Heart left ventricle (tissue), 16 donors: ENCODE measurements around the gene COX14. TPM values are rescaled to one million over a fixed set of nuclear protein-coding genes. Genes with fewer than 3 reads are reported as not detected.

Source experiments
- ATAC-seq, 4 donors: fragments of 200-7000 bp; cut with Tn5 transposase; one replicate each; pipeline ENCODE4 v1.9.1; 2020 to 2022; ENCODE audit warnings: moderate library complexity in 4 of 4, mild to moderate bottlenecking in 3 of 4, moderate number of reproducible peaks in 1 of 4
- DNase-seq, 5 donors: peaks; one replicate each; pipeline ENCODE4 v3.0.0-alpha.2; 2020
- H3K27ac ChIP-seq, 12 donors: fragments of 200-600 bp; sonication (generic) in 4 of 12; one replicate each; pipeline versions ENCODE4 v1.5.0 to v1.8.0; 2016 to 2022; ENCODE audit warnings: mild to moderate bottlenecking in 2 of 12
- H3K27me3 ChIP-seq, 9 donors: fragments of 200-600 bp; sonication (generic) in 2 of 9; one replicate each; pipeline versions ENCODE4 v1.5.1 to v1.8.0; 2016 to 2022; ENCODE audit warnings: mild to moderate bottlenecking in 3 of 9
- H3K36me3 ChIP-seq, 9 donors: fragments of 200-600 bp; sonication (generic) in 2 of 9; one replicate each; pipeline versions ENCODE4 v1.5.0 to v1.8.0; 2018 to 2022; ENCODE audit warnings: mild to moderate bottlenecking in 2 of 9
- H3K4me1 ChIP-seq, 12 donors: fragments of 200-600 bp; sonication (generic) in 4 of 12; one replicate each; pipeline versions ENCODE4 v1.5.0 to v1.8.0; 2016 to 2022; ENCODE audit warnings: mild to moderate bottlenecking in 3 of 12
- H3K4me3 ChIP-seq, 12 donors: fragments of 200-600 bp; sonication (generic) in 4 of 12; one replicate each; pipeline versions ENCODE4 v1.5.0 to v1.8.0; 2017 to 2022; ENCODE audit warnings: mild to moderate bottlenecking in 9 of 12, moderate library complexity in 4 of 12
- H3K9me3 ChIP-seq, 12 donors: fragments of 200-600 bp; sonication (generic) in 4 of 12; one replicate each; pipeline versions ENCODE4 v1.5.0 to v1.8.0; 2016 to 2022; ENCODE audit warnings: mild to moderate bottlenecking in 1 of 12
- CTCF ChIP-seq, 12 donors: fragments of 200-600 bp; sonication (generic) in 4 of 12; IDR thresholded peaks; one replicate each; pipeline versions ENCODE4 v1.5.0 to v1.8.0; 2018 to 2022; ENCODE audit warnings: antibody characterized with exemption in 12 of 12, mild to moderate bottlenecking in 5 of 12
- POLR2A ChIP-seq, 2 donors: fragments of 450-650 bp; IDR thresholded peaks; one replicate each; pipeline ENCODE4 v1.6.1; 2017; ENCODE audit warnings: antibody characterized with exemption in 2 of 2, mild to moderate bottlenecking in 2 of 2, moderate library complexity in 2 of 2
- whole genome bisulfite sequencing, 4 donors: extraction: QIAGEN DNeasy Blood & Tissue Kit in 2 of 4; methylation state at CpG; one replicate each; pipeline versions ENCODE4 v1.1.5 to v1.1.7; 2013 to 2018; 5-methylcytosine and 5-hydroxymethylcytosine counted together
- intact Hi-C, 10 donors: fragments of 100-400 bp; cut with DNase I; formaldehyde crosslinking; loops; one replicate each; pipeline versions ENCODE4 v1.11.1 to v1.14.2; 2022
- polyA plus RNA-seq, 2 donors: library from polyadenylated mRNA; stranded (reverse); fragments of 200-250 nt; gene quantifications; one replicate each; pipeline ENCODE4 v1.2.3, GENCODE V29; 2013
- total RNA-seq, 9 donors: library from RNA; depleted of rRNA in 2 of 9; stranded (reverse); fragments of >200 nt in 2 of 9; fragmentation: NEBNext Ultra II Directional in 3 of 9; extraction: Animal tissue kit (Norgen Biotek cat#: 25700) in 3 of 9; gene quantifications; one replicate each; pipeline versions ENCODE4 v1.1.0 to v1.2.4, GENCODE V29; 2016 to 2023
- donor health status: ischemic (EF 13 %, LVEDD 7.1; RV severe dilation, severe dysfunction).
- donor health status: healthy with polysubstance abuse.
- donor health status: DM: no; HTN: yes; CAD: no.
- donor health status: DM: no; HTN: no; CAD: no.
- donor health status: ischemic (EF 25% LVEDD 6.9; RV normal size, moderate dysfunction).
- donor health status: ischemic (EF 25% LVEDD 5.7; RV mildly dilated, moderate dysfunction).
- donor health status: healthy.
- donor health status: DM: yes; HTN: yes; CAD: no.
- donor health status: ischemic (EF 35%, LVEDD 5.7; RV mildly dilated, moderate dysfunction).
- donor health status: nonischemic (EF 11% LVEDD 7.7; RV severe dilation, severe dysfunction).
- donor health status: DM: yes; HTN: yes; CAD: no.
- donor health status: PGD.
- donor health status: ischemic (EF 29% LVEDD 5.4; RV normal size, mild dysfunction).
- donor health status: nonischemic (EF 23%, LVEDD 6.1; RV moderate dilation, normal function).

COX14 gene
- total and polyA plus RNA-seq, 11 donors, result 134 to 217 (median 159) TPM

DNA sequence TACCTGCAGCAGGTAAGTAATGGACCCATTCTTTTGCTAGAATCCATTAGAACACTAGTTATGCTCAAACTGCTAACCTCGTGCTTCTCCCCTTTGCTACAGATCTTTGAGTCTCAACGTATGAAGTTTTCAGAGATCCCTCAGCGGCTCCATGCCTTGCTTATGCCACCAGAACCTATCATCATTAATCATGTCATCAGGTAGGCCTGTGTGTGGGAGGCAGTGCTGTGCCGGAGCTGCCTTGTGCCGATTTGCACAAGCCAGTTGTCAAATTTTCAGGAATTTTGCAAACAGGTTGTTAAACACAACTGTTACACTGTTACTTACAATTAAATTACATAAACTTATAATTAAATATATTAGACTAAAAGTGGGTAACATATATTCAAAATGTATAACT is 21.6 kb upstream of the COX14 start:
- no peak overlapping the region for H3K4me3 ChIP-seq
- 79 to 86% (median 83%) methylated on average over 5 of the region's 5 CpGs for WGBS, 4 donors
- H3K4me1 ChIP-seq, result peaks cover 0 to 20% (median 6%) of the 10 kb centered on the region in 12 donors
- H3K9me3 ChIP-seq, result no peaks in the 10 kb centered on the region
- TF ChIP-seq POLR2A (IDR thresholded peaks at IDR 0.05) (no peak), CTCF (IDR thresholded peaks at IDR 0.05) (no peak)
- peaks cover 12 to 91% (median 88%) of the 10 kb centered on the region in 9 donors for H3K36me3 ChIP-seq
- ATAC-seq, result no peak
- DNase-seq, result no peak
- no peaks in the 10 kb centered on the region for H3K27me3 ChIP-seq
- intact Hi-C loops, result loop anchor here in 1 of 10 donors (10.0 kb wide), 1 partner anchor 224 kb away; no protein-coding TSS in a partner anchor
- H3K27ac ChIP-seq, result no peak overlapping the region

DNA sequence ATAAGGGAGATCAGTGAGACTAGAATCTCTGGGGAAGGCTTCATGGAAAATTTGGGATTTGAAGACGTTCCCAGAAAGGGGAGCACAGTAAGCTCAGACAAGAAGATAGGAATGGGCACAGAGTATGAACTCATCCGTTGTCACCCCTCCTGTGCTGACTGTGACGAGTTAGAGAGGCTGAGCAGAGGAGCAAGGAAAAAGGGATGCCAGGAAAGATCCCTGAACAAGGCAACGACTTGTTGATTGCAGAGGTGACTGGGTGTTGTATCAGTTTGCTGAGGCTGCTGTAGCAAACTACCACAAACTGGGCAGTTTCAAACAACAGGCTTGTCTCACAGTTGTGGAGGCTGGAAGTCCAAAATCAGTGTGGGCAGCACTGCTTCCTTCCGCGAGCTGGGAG is 14.1 kb upstream of the COX14 start:
- Histone ChIP-seq H3K9me3 (no peaks in the 10 kb centered on the region), H3K27me3 (no peaks in the 10 kb centered on the region), H3K36me3 (peaks cover 3 to 91% (median 78%) of the 10 kb centered on the region in 9 donors), H3K4me1 (peaks cover 0 to 12% (median 2%) of the 10 kb centered on the region in 12 donors), H3K4me3 (no peak overlapping the region), H3K27ac (no peak overlapping the region)
- TF ChIP-seq POLR2A (IDR thresholded peaks at IDR 0.05) (no peak), CTCF (IDR thresholded peaks at IDR 0.05) (no peak)
- DNase-seq, result no peak
- intact Hi-C loops, result loop anchor here in 1 of 10 donors (10.0 kb wide), 1 partner anchor 217 kb away; no protein-coding TSS in a partner anchor
- ATAC-seq, result no peak
- WGBS, 4 donors, result 77 to 85% (median 79%) methylated on average over 6 of the region's 6 CpGs

GRCh38 chr12:50099302-50100008 is 12.6 kb upstream of the COX14 start:
- peak in 1 of 4 donors; percentile 12 for ATAC-seq
- intact Hi-C loops, result loop anchor here in 1 of 10 donors (10.0 kb wide), 1 partner anchor 215 kb away; no protein-coding TSS in a partner anchor
- H3K9me3 ChIP-seq, result no peaks in the 10 kb centered on the region
- peaks cover 0 to 26% (median 14%) of the 10 kb centered on the region in 12 donors for H3K4me1 ChIP-seq
- no peak overlapping the region for H3K4me3 ChIP-seq
- no peak for DNase-seq
- 72 to 76% (median 74%) methylated on average over 5 of the region's 5 CpGs for WGBS, 4 donors
- peaks cover 2 to 76% (median 63%) of the 10 kb centered on the region in 9 donors for H3K36me3 ChIP-seq
- H3K27ac ChIP-seq, result peak overlapping the region in 1 of 12 donors; percentile 43
- H3K27me3 ChIP-seq, result no peaks in the 10 kb centered on the region
- TF ChIP-seq CTCF (IDR thresholded peaks at IDR 0.05) (no peak), POLR2A (IDR thresholded peaks at IDR 0.05) (no peak)

DNA sequence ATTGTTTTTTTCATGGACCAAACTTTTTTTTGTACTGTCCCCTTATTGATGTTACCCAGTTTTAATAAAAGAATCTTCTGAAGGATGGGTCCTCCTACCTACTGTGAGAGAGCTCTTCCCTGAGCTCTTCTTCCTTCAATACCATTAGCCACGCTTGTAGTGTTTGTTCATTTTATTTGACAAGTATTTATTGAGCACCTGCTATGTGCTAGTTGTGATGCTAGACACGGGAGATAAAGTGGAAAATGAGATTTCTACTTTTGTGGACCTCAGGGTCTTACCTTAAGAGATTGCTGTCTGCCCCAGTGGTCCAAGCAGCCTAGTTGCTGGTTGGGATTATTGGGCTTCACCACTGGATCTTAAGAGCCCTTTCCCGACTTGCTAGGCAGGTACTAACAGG is 11.5 kb upstream of the COX14 start:
- ATAC-seq (no peak), DNase-seq (no peak)
- Histone ChIP-seq H3K4me3 (no peak overlapping the region), H3K36me3 (peaks cover 0 to 65% (median 52%) of the 10 kb centered on the region in 9 donors), H3K4me1 (peaks cover 2 to 36% (median 18%) of the 10 kb centered on the region in 12 donors), H3K9me3 (no peaks in the 10 kb centered on the region), H3K27me3 (no peaks in the 10 kb centered on the region), H3K27ac (no peak overlapping the region)
- WGBS, 4 donors, result 86 to 92% (median 87%) methylated on average over 3 of the region's 3 CpGs
- intact Hi-C loops, result no loop called here
- TF ChIP-seq CTCF (IDR thresholded peaks at IDR 0.05) (no peak), POLR2A (IDR thresholded peaks at IDR 0.05) (no peak)
